H1 (cell line): ENCODE results near the gene SIMC1. TPM values are rescaled to one million over a fixed set of nuclear protein-coding genes. Genes with fewer than 3 reads are reported as not detected.

Experiments
- CTCF ChIA-PET: fragments of 300-600 bp; sonication (Branson Sonifier 250); formaldehyde crosslinking; loops from one replicate; lab custom pipeline; 2021; ENCODE audit not compliant: partially characterized antibody; lab: Charles Lee
- POLR2A ChIA-PET: fragments of 300-600 bp; sonication (Branson Sonifier 250); formaldehyde crosslinking; loops from one replicate; lab custom pipeline; 2021; ENCODE audit warnings: inconsistent platforms; ENCODE audit not compliant: partially characterized antibody; lab: Charles Lee
- DNase-seq, 2 experiments: peaks; one replicate each; pipeline versions ENCODE4 v3.0.0 to v3.0.0-alpha.2; 2010 to 2022; ENCODE audit warnings: low spot score in 2 of 2, low read depth in 1 of 2, mixed read lengths in 1 of 2
- FAIRE-seq: peaks from 2 replicates; lab custom pipeline; 2011; peaks lifted over from hg19 to GRCh38; lab: Jason Lieb, UNC
- H2AFZ ChIP-seq: 2 replicates; pipeline ENCODE4 v1.8.1; 2012; ENCODE audit warnings: low read length, inconsistent platforms
- H2AK5ac ChIP-seq: 2 replicates; pipeline ENCODE4 v1.6.1; 2013; ENCODE audit warnings: low read depth, low read length
- H2BK120ac ChIP-seq: replicated peaks from 2 replicates; pipeline ENCODE3; 2013; ENCODE audit warnings: low read depth, low read length, inconsistent platforms
- H2BK12ac ChIP-seq: 2 replicates; pipeline ENCODE4 v1.6.1; 2013; ENCODE audit warnings: low read depth, low read length
- H2BK15ac ChIP-seq: 2 replicates; pipeline ENCODE4 v1.6.1; 2013; ENCODE audit warnings: low read length
- H2BK20ac ChIP-seq: 2 replicates; pipeline ENCODE4 v1.6.1; 2013; ENCODE audit warnings: low read length
- H2BK5ac ChIP-seq: 2 replicates; pipeline ENCODE4 v1.6.1; 2013; ENCODE audit warnings: low read depth, low read length
- H3K14ac ChIP-seq: 2 replicates; pipeline ENCODE4 v1.6.1; 2013; ENCODE audit warnings: inconsistent platforms; ENCODE audit not compliant: insufficient read length
- H3K18ac ChIP-seq: 2 replicates; pipeline ENCODE4 v1.6.1; 2013; ENCODE audit warnings: low read length; ENCODE audit errors: extremely low read depth
- H3K23ac ChIP-seq: 2 replicates; pipeline ENCODE4 v1.6.1; 2013; ENCODE audit warnings: inconsistent platforms; ENCODE audit not compliant: insufficient read length
- H3K23me2 ChIP-seq: 2 replicates; pipeline ENCODE4 v1.6.1; 2013; ENCODE audit warnings: low read depth, low read length
- H3K27ac ChIP-seq: 2 replicates; pipeline ENCODE4 v1.6.1; 2011; ENCODE audit warnings: low read depth, low read length, inconsistent platforms
- H3K27me3 ChIP-seq, 4 experiments: replicated peaks in 1 of 4; 1 replicate in 1 of 4; 2 replicates in 3 of 4; pipeline versions ENCODE4 v1.6.1 to v1.8.1; 2011 to 2013; ENCODE audit warnings: low read length in 3 of 4, mild to moderate bottlenecking in 3 of 4, inconsistent platforms in 2 of 4, mixed read lengths in 2 of 4, moderate library complexity in 1 of 4; ENCODE audit not compliant: control insufficient read depth in 3 of 4, insufficient read depth in 3 of 4; ENCODE audit errors: extremely low read depth in 1 of 4
- H3K36me3 ChIP-seq, 4 experiments: 2 replicates each; pipeline versions ENCODE4 v1.6.1 to v1.8.1; 2011 to 2013; ENCODE audit warnings: mild to moderate bottlenecking in 4 of 4, low read length in 3 of 4, moderate library complexity in 2 of 4, control low read depth in 1 of 4, inconsistent platforms in 1 of 4; ENCODE audit not compliant: insufficient read depth in 4 of 4, control insufficient read depth in 2 of 4
- H3K4ac ChIP-seq: replicated peaks from 2 replicates; pipeline ENCODE3; 2013; ENCODE audit warnings: low read length, low read depth, mixed read lengths, inconsistent platforms; ENCODE audit not compliant: insufficient read length
- H3K4me1 ChIP-seq, 4 experiments: replicated peaks in 1 of 4; 1 replicate in 1 of 4; 2 replicates in 3 of 4; pipeline versions ENCODE4 v1.6.1 to v1.8.1; 2011 to 2013; ENCODE audit warnings: low read length in 3 of 4, inconsistent platforms in 2 of 4, mixed read lengths in 1 of 4; ENCODE audit not compliant: insufficient read depth in 4 of 4, control insufficient read depth in 3 of 4
- H3K4me2 ChIP-seq, 2 experiments: 2 replicates each; pipeline versions ENCODE4 v1.6.1 to v1.8.1; 2011 to 2013; ENCODE audit warnings: low read depth in 2 of 2, low read length in 2 of 2, control low read depth in 1 of 2, inconsistent platforms in 1 of 2, mild to moderate bottlenecking in 1 of 2; ENCODE audit not compliant: insufficient read depth in 1 of 2
- H3K4me3 ChIP-seq, 4 experiments: fragments of 200-600, 300-600 bp in 1 of 4; sonication (generic), shearing (Covaris generic), sonication (Bioruptor Twin) in 1 of 4; 2 replicates each; pipeline versions ENCODE4 v1.5.1 to v1.8.1; 2011 to 2016; ENCODE audit warnings: low read length in 4 of 4, low read depth in 3 of 4, control low read depth in 2 of 4, inconsistent platforms in 2 of 4, mild to moderate bottlenecking in 2 of 4, mixed read lengths in 1 of 4, moderate library complexity in 1 of 4; ENCODE audit not compliant: insufficient read depth in 2 of 4; ENCODE audit errors: extremely low read depth in 1 of 4
- H3K56ac ChIP-seq: replicated peaks from 2 replicates; pipeline ENCODE3; 2013; ENCODE audit warnings: low read depth, mild to moderate bottlenecking, mixed read lengths, low read length, inconsistent platforms; ENCODE audit not compliant: insufficient read length
- H3K79me1 ChIP-seq: 2 replicates; pipeline ENCODE4 v1.6.1; 2013; ENCODE audit warnings: low read depth, low read length, control low read depth
- H3K79me2 ChIP-seq, 2 experiments: 2 replicates each; pipeline versions ENCODE4 v1.6.1 to v1.8.1; 2012 to 2013; ENCODE audit warnings: low read length in 2 of 2, mild to moderate bottlenecking in 2 of 2, inconsistent platforms in 1 of 2; ENCODE audit not compliant: insufficient read depth in 2 of 2, control insufficient read depth in 1 of 2
- H3K9ac ChIP-seq, 4 experiments: replicated peaks in 1 of 4; 1 replicate in 1 of 4; 2 replicates in 3 of 4; pipeline versions ENCODE4 v1.6.1 to v1.8.1; 2011 to 2013; ENCODE audit warnings: low read depth in 3 of 4, low read length in 3 of 4, control low read depth in 2 of 4, mild to moderate bottlenecking in 2 of 4, moderate library complexity in 2 of 4, inconsistent platforms in 1 of 4; ENCODE audit errors: extremely low read depth in 1 of 4
- H3K9me3 ChIP-seq, 2 experiments: 2 replicates each; pipeline versions ENCODE4 v1.6.1 to v1.8.1; 2012 to 2013; ENCODE audit warnings: mild to moderate bottlenecking in 2 of 2, moderate library complexity in 2 of 2, control low read depth in 1 of 2, inconsistent platforms in 1 of 2, low read depth in 1 of 2, low read length in 1 of 2, mixed read lengths in 1 of 2; ENCODE audit not compliant: insufficient read depth in 2 of 2
- H4K20me1 ChIP-seq, 2 experiments: replicated peaks in 1 of 2; 2 replicates each; pipeline versions ENCODE3 to v1.8.1; 2011 to 2013; ENCODE audit warnings: inconsistent platforms in 2 of 2, low read length in 2 of 2, mild to moderate bottlenecking in 1 of 2; ENCODE audit not compliant: insufficient read depth in 2 of 2, control insufficient read depth in 1 of 2
- H4K5ac ChIP-seq: 2 replicates; pipeline ENCODE4 v1.6.1; 2013; ENCODE audit warnings: low read length, low read depth, mixed read lengths, inconsistent platforms; ENCODE audit not compliant: insufficient read length
- H4K8ac ChIP-seq: 2 replicates; pipeline ENCODE4 v1.8.0; 2013; ENCODE audit warnings: mild to moderate bottlenecking, moderate library complexity, low read length, inconsistent platforms; ENCODE audit not compliant: insufficient read depth; ENCODE audit errors: extremely low read depth
- H4K91ac ChIP-seq: replicated peaks from 2 replicates; pipeline ENCODE3; 2013; ENCODE audit warnings: low read length, mixed read lengths, inconsistent platforms; ENCODE audit not compliant: insufficient read length
- ASH2L ChIP-seq: fragments of 200-600, 300-600 bp; sonication (generic); IDR thresholded peaks from one replicate; pipeline ENCODE4 v1.7.1; 2017; ENCODE audit warnings: low read length
- GTF2F1 ChIP-seq: IDR thresholded peaks from 2 replicates; pipeline ENCODE4 v1.6.1; 2012; ENCODE audit warnings: low read depth, low read length, improper control_type of control experiment, borderline replicate concordance
- HDAC2 ChIP-seq, 2 experiments: fragments of 300-600 bp in 1 of 2; sonication (generic) in 1 of 2; IDR thresholded peaks; 2 replicates each; pipeline ENCODE4 v1.6.1; 2011 to 2012; ENCODE audit warnings: low read depth in 2 of 2, low read length in 2 of 2, mild to moderate bottlenecking in 2 of 2, moderate library complexity in 2 of 2, borderline replicate concordance in 1 of 2, inconsistent platforms in 1 of 2
- POLR2AphosphoS5 ChIP-seq: IDR thresholded peaks from 2 replicates; pipeline ENCODE4 v1.6.1; 2011; ENCODE audit warnings: low read depth, low read length
- SAP30 ChIP-seq: fragments of 300-600 bp; sonication (generic); IDR thresholded peaks from 2 replicates; pipeline ENCODE4 v1.7.1; 2012; ENCODE audit warnings: low read length, moderate library complexity, mild to moderate bottlenecking, inconsistent platforms; ENCODE audit not compliant: insufficient read depth, insufficient replicate concordance
- SIN3A ChIP-seq, 2 experiments: IDR thresholded peaks in 1 of 2; conservative IDR thresholded peaks in 1 of 2; 2 replicates each; pipeline ENCODE4 v1.6.1; 2011 to 2012; ENCODE audit warnings: low read length in 2 of 2, improper control_type of control experiment in 1 of 2, low read depth in 1 of 2, mild to moderate bottlenecking in 1 of 2
- WGBS, 2 experiments: shearing (Covaris generic) in 1 of 2; methylation state at CpG; one replicate each; pipeline versions ENCODE4 v1.1.6 to v1.1.7; 2013 to 2015; ENCODE audit warnings: low lambda C conversion rate in 2 of 2, mixed read lengths in 2 of 2, inconsistent platforms in 1 of 2, low coverage in 1 of 2, missing lambda C conversion rate in 1 of 2; ENCODE audit not compliant: insufficient replicate concordance in 2 of 2, insufficient coverage in 1 of 2, insufficient read length in 1 of 2; ENCODE audit errors: extremely low coverage in 1 of 2, missing lambda C conversion rate in 1 of 2; 5-methylcytosine and 5-hydroxymethylcytosine counted together
- polyA plus RNA-seq, 7 experiments: library from polyadenylated mRNA; depleted of rRNA in 3 of 7; stranded (reverse) in 5 of 7; unstranded in 2 of 7; fragments of >200 nt in 5 of 7; fragments of 200-250 nt in 2 of 7; gene quantifications; 1 replicate in 5 of 7; 2 replicates in 1 of 7; 4 replicates in 1 of 7; pipeline versions ENCODE4 v1.2.1 to v1.2.3, GENCODE V29; 2011 to 2013; ENCODE audit warnings: missing spikeins in 2 of 7, mixed read lengths in 2 of 7
- total RNA-seq: library from RNA; stranded (reverse); fragmentation: NEBNext Ultra II Directional; extraction: Animal tissue kit (Norgen Biotek cat#: 25700); gene quantifications from 2 replicates; pipeline ENCODE4 v1.2.1, GENCODE V29; 2021

Gene SIMC1
- total and polyA plus RNA-seq, 2 of the 8 experiments (the other 6 are each of a cell fraction or from before 2014, with no cell fraction given) = 12.3 to 21.2 TPM

DNA sequence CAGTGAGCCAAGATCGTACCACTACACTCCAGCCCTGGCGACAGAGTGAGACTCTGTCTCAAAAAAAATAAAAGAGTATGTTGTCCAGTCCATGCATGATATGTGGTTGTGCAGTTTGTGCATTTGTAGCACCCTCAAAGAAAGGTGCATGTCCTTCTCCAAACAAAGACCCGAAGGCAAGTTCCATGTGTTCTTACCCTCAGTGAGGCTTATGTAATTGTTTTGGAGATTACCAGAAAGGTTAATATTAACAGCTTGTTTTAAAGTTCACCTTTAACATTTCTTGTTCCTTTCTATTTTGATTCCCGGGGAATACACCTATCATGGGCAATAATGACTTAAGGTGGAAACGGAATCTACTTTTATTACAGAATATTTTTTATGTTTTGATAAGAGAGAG lies 101.1 kb downstream of the SIMC1 start:
- Histone ChIP-seq H3K9me3 (no peaks in the 10 kb centered on the region), H3K79me2 (no peaks in the 10 kb centered on the region), H3K4me1 (no peaks in the 10 kb centered on the region), H4K91ac (no peak overlapping the region), H3K79me1 (no peaks in the 10 kb centered on the region), H2BK15ac (no peak overlapping the region), H3K27me3 (no peaks in the 10 kb centered on the region), H4K5ac (no peak overlapping the region), H4K20me1 (no peaks in the 10 kb centered on the region), H3K9ac (no peak overlapping the region), H3K18ac (no peak overlapping the region), H3K4me3 (no peak overlapping the region), H4K8ac (no peak overlapping the region), H2AFZ (no peak overlapping the region), H2BK12ac (no peak overlapping the region), H3K23ac (no peak overlapping the region), H3K4ac (no peak overlapping the region), H2BK5ac (no peak overlapping the region), H3K14ac (no peak overlapping the region), H3K4me2 (no peak overlapping the region), H3K27ac (no peak overlapping the region), H2BK120ac (no peak overlapping the region), H2BK20ac (no peak overlapping the region), H3K23me2 (no peaks in the 10 kb centered on the region), H3K56ac (no peak overlapping the region), H3K36me3 (peaks cover 0 to 11% (median 4%) of the 10 kb centered on the region in 4 experiments; a peak in 5 of 8 replicates), H2AK5ac (no peak overlapping the region)
- DNase-seq (no peak), FAIRE-seq (no peak)
- CTCF ChIA-PET = interaction anchor here (1.1 to 1.7 kb wide), 2 partner anchors 10 to 20 kb away, joined by 3 to 6 read pairs; no protein-coding TSS in a partner anchor
- POLR2A ChIA-PET = no interaction called here
- 97% methylated on average over 5 of the region's 5 CpGs; no CpG with 5 or more reads in 1 of the 2 experiments for WGBS, 2 experiments
- TF ChIP-seq HDAC2 (IDR thresholded peaks at IDR 0.05; ENCODE audit: borderline replicate concordance in 1 of 2, low read depth in 2 of 2, low read length in 2 of 2) (no peak), POLR2AphosphoS5 (no peak), GTF2F1 (no peak), SIN3A (conservative IDR thresholded peaks at IDR 0.05 in 1 of 2, IDR thresholded peaks at IDR 0.05 in 1 of 2; ENCODE audit: low read depth in 1 of 2, low read length in 2 of 2) (no peak), SAP30 (no peak), ASH2L (no peak)
